Measurements from ENCODE around the gene SLIT3.

DNA sequence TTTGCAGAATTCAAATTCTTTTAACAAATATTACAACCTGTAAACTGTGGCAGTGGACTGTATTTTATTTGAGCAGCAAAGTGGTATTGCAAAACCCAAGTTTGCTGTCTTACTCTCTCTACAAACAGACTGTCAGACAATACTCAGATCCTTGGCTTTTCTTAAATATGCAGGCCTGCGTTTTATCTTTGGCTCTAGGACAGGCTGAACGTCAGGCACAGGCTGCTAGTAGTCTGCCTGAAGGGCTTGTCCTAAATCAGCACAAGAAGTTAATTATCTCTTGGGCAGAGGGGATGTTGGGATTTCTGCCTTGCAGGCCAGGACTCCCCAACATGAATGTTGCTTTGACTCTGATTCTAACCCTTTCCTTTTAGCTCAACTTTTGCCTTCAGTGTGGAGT, 147.5 kb downstream of the SLIT3 start:
- TF ChIP-seq CTCF (IDR thresholded peaks at IDR 0.05; ENCODE audit: low read depth, low read length) = no peak
- TF ChIP-seq, protein P1, sequence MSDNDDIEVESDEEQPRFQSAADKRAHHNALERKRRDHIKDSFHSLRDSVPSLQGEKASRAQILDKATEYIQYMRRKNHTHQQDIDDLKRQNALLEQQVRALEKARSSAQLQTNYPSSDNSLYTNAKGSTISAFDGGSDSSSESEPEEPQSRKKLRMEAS (IDR thresholded peaks at IDR 0.05; ENCODE audit: low read depth, low read length) = no peak
- TF ChIP-seq POLR2A (IDR thresholded peaks at IDR 0.05; ENCODE audit: extremely low read depth, insufficient read length) = no peak
- TF ChIP-seq MYC (IDR thresholded peaks at IDR 0.05; ENCODE audit: low read depth, low read length) = no peak

All from NB4 (cell line).